NCI-H345 (cell line): ENCODE data around the gene DHX30.
"Not testable (repeated sequence)": the region's sequence is repeated elsewhere in the genome, so short reads cannot be mapped to it uniquely, and the experiment has no call there.

Experiments
- DNase-seq: peaks from one replicate; lab custom pipeline; 2025; lab: John Stamatoyannopoulos, UW

DHX30 gene

DNA sequence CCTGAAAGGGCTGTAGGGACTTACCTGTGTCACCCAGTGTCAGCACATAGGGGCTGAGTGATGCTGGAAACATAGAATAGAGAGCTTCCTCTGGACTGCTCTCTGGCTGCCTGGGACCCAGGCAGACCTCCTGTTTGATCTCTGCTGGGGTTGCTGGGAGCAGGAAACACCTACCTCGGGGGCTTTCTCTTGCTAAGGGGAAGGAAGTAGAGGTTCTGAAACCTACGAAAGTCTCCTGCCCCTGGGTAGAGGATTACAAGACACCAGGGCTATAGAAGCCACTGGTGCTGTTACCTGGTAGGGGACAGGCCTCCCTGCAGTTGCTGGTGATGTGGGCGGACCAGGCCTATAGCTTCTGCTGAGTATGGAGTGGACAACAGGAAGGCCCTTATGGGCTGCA lies 81.7 kb downstream of the DHX30 start:
- DNase-seq: no peak

DNA sequence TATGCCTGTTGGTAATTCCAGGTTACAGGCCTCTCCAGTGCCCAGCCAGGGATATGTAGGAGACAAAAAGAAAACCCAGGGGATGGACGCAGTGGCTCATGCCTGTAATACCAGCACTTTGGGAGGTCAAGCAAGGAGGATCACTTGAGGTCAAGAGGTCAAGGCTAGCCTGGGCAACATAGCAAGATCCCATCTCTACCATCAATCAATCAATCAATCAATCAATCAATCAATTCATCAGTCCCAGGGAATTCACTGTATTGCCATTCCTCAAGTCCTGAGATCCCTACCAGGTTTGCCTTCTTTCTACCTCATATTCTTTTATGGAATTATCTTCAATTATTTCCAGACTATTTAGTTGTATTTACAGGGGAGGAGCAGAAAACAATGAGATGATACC lies 82.2 kb downstream of the DHX30 start:
- DNase-seq: no peak

DNA sequence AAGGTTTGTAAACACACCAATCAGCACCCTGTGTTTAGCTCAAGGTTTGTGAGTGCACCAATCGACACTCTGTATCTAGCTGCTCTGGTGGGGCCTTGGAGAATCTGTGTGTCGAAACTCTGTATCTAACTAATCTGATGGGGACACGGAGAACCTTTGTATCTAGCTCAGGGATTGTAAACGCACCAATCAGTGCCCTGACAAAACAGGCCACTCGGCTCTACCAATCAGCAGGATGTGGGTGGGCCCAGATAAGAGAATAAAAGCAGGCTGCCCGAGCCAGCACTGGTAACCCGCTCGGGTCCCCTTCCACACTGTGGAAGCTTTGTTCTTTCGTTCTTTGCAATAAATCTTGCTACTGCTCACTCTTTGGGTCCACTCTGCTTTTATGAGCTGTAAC lies 85.1 kb downstream of the DHX30 start:
- not testable (repeated sequence) for DNase-seq

DNA sequence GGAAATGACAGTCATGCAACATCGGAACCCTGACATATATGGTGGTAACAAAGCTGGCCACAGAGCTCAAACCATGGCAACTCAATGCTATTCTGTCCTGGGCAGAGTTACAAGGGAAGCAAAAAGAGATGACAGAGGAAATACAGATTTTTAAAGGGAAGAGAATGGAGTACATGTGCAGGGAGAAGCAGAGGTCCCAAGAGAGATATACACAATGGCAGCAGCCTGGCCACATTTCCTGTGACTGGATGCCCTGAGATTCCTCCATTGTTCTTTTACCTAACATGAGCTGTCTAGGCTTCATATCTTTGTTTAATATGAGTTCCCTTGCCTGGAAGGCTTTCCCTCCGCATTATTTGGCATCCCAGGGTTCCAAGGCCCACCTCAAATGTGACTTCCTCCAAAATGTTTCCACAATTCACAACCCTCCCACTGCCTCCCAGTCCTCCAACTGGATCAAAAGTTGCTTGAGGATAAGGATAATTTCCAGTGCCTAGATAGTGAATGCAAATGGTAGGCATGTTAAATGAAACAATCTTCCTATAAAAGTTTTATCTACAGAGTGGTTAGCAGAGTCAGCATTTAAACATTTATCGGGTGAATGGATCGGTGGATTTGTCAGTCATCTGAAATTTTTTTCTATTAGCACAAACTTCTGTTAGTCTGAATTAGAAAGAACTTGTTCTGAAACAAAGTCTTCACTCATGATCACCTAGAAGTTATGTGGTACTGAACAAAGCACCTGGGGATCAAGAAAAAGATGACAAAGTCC lies 86.2 kb downstream of the DHX30 start:
- DNase-seq: no peak

DNA sequence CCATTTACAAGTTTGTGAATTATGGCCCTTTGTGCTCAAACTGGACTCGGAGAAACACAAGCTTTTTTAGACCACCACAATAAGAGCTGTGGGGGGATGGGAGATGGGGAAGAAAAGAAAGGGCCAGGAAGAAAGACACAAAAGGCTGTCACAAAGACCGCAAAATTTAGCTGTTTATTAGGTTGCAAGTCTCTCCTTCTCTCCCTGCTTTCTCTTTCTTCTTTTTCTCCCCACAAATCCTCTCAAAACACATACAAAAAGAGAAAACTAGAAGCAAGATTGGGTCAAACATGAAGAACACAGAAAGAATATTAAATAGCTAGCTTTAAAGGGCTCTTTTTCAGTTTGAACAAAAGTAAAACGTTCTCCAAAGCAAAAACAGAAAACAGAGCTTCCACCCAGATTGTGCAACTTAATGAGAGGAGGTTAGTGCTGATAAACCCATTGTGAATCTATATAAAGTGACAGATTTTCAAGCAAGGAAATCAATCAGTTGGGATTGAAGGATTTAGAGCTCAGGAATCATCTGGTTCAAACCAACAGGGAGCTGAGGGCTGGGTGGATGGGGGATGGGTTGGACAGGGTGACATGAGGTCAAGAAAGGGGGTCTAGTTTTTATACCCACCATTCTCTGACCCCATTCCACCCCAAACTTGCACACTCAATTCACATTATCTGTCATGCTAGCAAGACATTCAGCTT lies 87.3 kb downstream of the DHX30 start:
- no peak for DNase-seq

DNA sequence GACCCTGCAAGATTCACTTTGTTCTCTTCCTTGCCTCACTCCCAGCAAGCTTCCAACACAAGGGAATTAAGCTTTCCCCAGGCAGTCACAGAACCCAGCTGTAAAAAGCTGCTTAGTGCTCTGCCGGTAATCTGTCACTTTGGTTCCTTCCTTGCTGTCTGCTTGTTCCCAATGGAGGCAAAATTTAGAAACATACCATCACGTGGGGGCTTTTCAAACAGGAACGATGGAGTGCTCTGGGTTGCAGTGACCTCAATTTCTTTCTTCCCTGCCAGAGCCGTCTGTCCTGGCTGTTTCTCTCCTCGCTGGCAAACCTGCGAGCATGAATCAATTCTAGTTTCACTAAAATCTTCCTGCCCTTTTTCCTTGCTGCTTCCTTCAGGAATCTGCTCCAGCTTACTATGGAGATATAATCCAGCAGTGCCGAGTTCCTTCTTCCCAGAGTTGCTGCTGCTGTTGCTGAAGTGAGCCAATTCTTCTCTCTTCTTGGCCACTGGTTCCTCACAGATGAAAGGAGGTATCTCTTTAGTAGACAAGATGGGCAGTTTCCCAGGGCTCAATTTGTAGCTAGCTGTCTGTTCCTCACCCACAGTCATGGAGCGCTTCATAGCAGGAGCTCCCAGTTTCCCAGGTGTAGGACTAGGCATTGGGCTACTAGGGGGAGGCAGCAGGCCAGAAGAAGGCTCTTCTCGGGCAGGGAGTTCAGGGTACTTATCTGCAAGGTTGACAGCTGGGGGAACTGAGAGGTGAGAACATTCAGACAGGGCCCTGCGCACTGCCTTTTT lies 88.1 kb downstream of the DHX30 start:
- DNase-seq: no peak

DNA sequence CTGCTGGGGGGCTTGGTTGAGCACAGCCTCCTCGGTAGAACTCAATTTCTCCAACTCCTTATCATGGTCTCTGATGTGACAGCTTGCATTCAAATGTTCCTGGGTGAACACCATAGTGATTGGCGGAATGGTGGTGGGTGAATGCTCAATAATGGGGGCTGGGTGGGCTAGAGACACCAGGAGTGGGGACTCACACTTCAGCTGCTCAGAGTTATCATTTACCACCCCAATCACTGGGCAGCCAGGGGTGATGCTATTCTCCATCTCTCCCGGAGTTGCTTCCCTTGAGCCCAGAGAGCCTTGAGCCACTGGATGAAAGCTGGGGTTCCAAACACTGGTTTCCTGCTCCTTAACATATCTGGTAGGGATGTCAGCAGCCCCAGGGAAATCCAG lies 88.7 kb downstream of the DHX30 start:
- no peak for DNase-seq

DNA sequence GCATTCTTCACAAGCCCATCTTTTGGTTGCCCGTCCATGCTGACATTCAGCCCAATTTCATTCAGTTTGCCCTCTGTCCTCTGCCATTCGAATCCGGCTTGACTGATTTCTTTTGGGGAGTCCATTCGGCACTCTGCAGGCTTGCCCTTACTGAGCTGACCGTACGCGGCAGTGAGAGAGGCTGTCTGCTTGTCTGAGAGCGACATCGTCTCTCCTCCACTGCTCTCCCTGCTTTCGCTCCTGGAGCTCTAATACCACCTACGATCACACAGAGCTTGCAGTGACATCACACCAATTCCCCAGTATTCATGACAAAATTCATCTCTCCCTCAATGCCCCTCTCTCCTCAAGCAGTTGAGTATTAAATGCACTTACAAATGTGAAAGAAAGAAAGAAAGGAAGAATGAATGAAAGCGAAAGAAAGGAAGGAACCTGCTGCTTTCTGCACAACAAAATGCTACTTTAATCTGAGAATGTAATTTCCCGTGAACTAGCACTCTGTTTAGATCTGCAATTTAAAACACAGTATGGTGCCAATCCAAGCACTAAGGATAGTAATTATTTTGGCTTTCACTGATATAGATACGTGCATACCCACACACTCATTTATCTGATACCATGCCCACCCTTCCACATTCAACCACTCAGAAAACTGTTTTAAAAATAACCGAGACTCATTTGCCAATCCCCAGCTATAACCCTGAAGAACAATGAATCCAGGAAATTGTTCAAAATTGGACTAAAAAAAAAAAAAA lies 89.5 kb downstream of the DHX30 start:
- DNase-seq: no peak

DNA sequence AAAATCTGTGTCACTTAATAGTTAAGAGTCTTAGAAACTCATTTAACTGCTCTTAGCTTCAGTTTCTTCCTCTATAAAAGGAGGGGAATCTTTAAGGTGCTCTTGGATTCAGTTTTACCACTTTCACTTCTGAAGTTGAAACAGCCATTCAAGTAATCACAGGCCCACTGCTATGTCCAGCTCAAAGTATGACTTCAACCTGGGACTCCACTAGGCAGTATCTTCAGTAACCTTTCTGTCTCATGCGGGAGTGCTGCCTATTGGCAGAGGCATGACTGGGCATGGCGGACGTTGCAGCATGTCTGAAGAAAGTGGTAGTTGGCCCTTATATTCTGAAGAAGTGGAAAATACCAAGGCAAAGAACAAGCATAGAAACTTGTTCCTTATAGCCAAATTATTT lies 92.3 kb downstream of the DHX30 start:
- no peak for DNase-seq

DNA sequence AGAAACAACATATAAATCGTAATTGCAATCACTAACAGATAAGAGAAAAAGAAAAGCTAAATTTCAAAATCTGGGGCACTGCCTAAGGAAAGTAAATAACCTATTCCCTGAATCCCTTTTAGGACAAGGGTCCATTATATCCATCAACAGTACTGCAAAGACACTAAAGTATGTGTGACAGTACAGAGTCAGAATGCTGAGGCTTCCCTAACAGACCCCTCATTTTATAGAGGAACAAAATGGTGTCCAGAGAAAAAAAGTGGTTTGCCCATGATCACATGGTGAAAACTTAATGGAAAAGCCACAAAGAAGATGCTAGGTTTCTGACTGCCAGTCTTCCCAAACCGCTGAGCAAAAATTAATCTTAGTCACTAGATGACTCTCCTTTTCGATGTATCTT lies 93.8 kb downstream of the DHX30 start:
- DNase-seq: no peak

DNA sequence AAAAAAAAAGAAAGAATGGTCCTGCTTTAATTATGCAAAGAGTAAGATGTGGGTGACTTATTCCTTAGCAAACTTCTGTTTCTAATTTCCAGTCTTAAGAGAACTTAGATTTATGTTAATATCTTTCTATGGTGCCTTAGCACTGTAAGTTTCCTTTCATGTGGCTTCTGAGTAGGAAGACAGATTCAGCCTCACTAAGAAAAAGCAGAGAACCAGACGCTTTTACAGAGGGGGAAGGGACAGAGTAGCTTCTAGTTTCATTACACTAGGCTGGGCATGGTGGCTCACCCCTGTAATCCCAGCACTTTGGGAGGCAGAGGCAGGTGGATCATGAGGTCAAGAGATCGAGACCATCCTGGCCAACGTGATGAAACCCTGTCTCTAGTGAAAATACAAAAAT lies 95.0 kb downstream of the DHX30 start:
- no peak for DNase-seq

DNA sequence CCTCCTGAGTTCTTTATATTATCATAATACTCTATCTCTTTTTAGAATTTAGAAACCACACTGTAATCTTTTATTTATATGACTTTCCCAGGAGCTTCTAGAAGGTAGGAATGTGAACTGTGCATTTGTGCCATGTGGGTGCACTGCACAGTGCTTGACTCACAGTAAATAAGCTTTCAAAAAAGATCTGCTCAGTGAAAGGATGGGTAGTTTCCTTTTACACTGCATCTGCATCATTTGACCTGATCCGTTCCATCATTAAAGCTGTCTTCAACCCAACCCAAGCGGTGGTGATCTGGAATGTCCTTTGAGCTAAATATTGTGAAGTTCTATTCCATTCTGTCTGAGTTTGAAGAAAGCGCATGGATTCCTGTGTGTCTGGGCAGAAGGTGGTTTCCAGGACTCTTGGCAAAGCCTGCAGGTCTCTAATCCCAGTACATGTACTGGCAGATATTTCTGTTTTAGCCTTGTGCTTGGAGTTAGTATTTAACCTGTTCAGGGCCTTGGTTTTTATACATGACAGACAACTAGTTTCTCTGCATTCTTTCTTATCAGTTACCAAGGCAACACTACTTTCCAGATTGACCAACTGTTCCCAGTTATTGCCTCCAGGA lies 96.7 kb downstream of the DHX30 start:
- no peak for DNase-seq
